ENCODE data around the gene OR10A3. TPM values are rescaled to one million over a fixed set of nuclear protein-coding genes. Genes with fewer than 3 reads are reported as not detected.

Gene OR10A3
- polyA plus RNA-seq, 1 donor (not counting 4 experiments of a cell fraction or from before 2014, with no cell fraction given) = 0.04 TPM

GRCh38 chr11:7909585-7910285 is 31.8 kb downstream of the OR10A3 start:
- DNase-seq (ENCODE audit: low read depth, low spot score) (no peak), FAIRE-seq (no peak)
- Histone ChIP-seq H3K9me3 (ENCODE audit: control insufficient read depth, low read depth, low read length) (no peaks in the 10 kb centered on the region), H3K27me3 (ENCODE audit: control insufficient read depth, extremely low read depth, insufficient read depth, low read length) (no peaks in the 10 kb centered on the region), H2AFZ (ENCODE audit: control insufficient read depth, low read length) (peak overlapping the region; percentile 30), H3K9me1 (ENCODE audit: control insufficient read depth, extremely low read depth, insufficient read depth, low read length) (no peaks in the 10 kb centered on the region), H3K79me2 (ENCODE audit: control insufficient read depth, insufficient read depth, low read length) (peaks cover 3% of the 10 kb centered on the region), H3K4me3 (ENCODE audit: control insufficient read depth in 2 of 3, extremely low read depth in 1 of 3, insufficient read depth in 2 of 3, low read depth in 1 of 3, low read length in 3 of 3) (no peak overlapping the region), H4K20me1 (ENCODE audit: control insufficient read depth, extremely low read depth, insufficient read depth, low read length) (no peaks in the 10 kb centered on the region), H3K4me1 (ENCODE audit: control insufficient read depth, extremely low read depth, insufficient read depth, low read length) (peaks cover 42% of the 10 kb centered on the region), H3K27ac (ENCODE audit: control insufficient read depth, insufficient read depth, low read length) (no peak overlapping the region), H3K9ac (ENCODE audit: control insufficient read depth, extremely low read depth, insufficient read depth, low read length) (no peak overlapping the region), H3K36me3 (ENCODE audit: control insufficient read depth in 2 of 2, extremely low read depth in 1 of 2, insufficient read depth in 2 of 2, low read length in 2 of 2) (no peaks in the 10 kb centered on the region), H3K4me2 (ENCODE audit: control insufficient read depth, extremely low read depth, insufficient read depth, low read depth, low read length) (peak overlapping the region; percentile 48)
- dilution Hi-C loops (cut with MboI; ENCODE audit: extremely low pct_ligation_motif_present, low sequenced_read_pairs) = no loop called here
- no peak for TF ChIP-seq EZH2 (IDR thresholded peaks at IDR 0.05; ENCODE audit: low read length)
- TF ChIP-seq CTCF (optimal IDR thresholded peaks at IDR 0.05 in 1 of 3, IDR thresholded peaks at IDR 0.05 in 1 of 3, conservative IDR thresholded peaks at IDR 0.05 in 1 of 3; ENCODE audit: extremely low read depth in 1 of 3, insufficient read depth in 2 of 3, low read length in 3 of 3) = no peak

- no peak overlapping the region for H3K9ac ChIP-seq (ENCODE audit: control insufficient read depth, extremely low read depth, insufficient read depth, low read length)
- FAIRE-seq (peak; percentile 67), DNase-seq (ENCODE audit: low read depth, low spot score) (no peak)
- H3K27ac ChIP-seq (ENCODE audit: control insufficient read depth, insufficient read depth, low read length) = peak overlapping the region; percentile 67
- no peak for TF ChIP-seq CTCF (optimal IDR thresholded peaks at IDR 0.05 in 1 of 3, IDR thresholded peaks at IDR 0.05 in 1 of 3, conservative IDR thresholded peaks at IDR 0.05 in 1 of 3; ENCODE audit: extremely low read depth in 1 of 3, insufficient read depth in 2 of 3, low read length in 3 of 3)
- no peak for TF ChIP-seq EZH2 (IDR thresholded peaks at IDR 0.05; ENCODE audit: low read length)
- H3K9me1 ChIP-seq (ENCODE audit: control insufficient read depth, extremely low read depth, insufficient read depth, low read length) = no peaks in the 10 kb centered on the region
- H3K36me3 ChIP-seq (ENCODE audit: control insufficient read depth in 2 of 2, extremely low read depth in 1 of 2, insufficient read depth in 2 of 2, low read length in 2 of 2) = no peaks in the 10 kb centered on the region
- no peaks in the 10 kb centered on the region for H3K27me3 ChIP-seq (ENCODE audit: control insufficient read depth, extremely low read depth, insufficient read depth, low read length)
- peaks cover 8% of the 10 kb centered on the region for H3K79me2 ChIP-seq (ENCODE audit: control insufficient read depth, insufficient read depth, low read length)
- dilution Hi-C loops (cut with MboI; ENCODE audit: extremely low pct_ligation_motif_present, low sequenced_read_pairs) = no loop called here
- peak overlapping the region; percentile 93 for H3K4me2 ChIP-seq (ENCODE audit: control insufficient read depth, extremely low read depth, insufficient read depth, low read depth, low read length)
- no peaks in the 10 kb centered on the region for H4K20me1 ChIP-seq (ENCODE audit: control insufficient read depth, extremely low read depth, insufficient read depth, low read length)
- no peaks in the 10 kb centered on the region for H3K9me3 ChIP-seq (ENCODE audit: control insufficient read depth, low read depth, low read length)
- H2AFZ ChIP-seq (ENCODE audit: control insufficient read depth, low read length) = peak overlapping the region; percentile 39
- peaks cover 48% of the 10 kb centered on the region for H3K4me1 ChIP-seq (ENCODE audit: control insufficient read depth, extremely low read depth, insufficient read depth, low read length)
- H3K4me3 ChIP-seq (ENCODE audit: control insufficient read depth in 2 of 3, extremely low read depth in 1 of 3, insufficient read depth in 2 of 3, low read depth in 1 of 3, low read length in 3 of 3) = peak overlapping the region; percentile 21 to 78 (median 70)
Observed at GRCh38 chr11:7907121-7907520, 34.4 kb downstream of the OR10A3 start.
